Endometrial microvascular endothelial cells (primary cell): Measurements from ENCODE around the gene MRM3. TPM values are rescaled to one million over a fixed set of nuclear protein-coding genes. Genes with fewer than 3 reads are reported as not detected.
"Not testable (repeated sequence)": the region's sequence is repeated elsewhere in the genome, so short reads cannot be mapped to it uniquely, and the experiment has no call there.

ENCODE experiments used
- in situ Hi-C: cut with HindIII; loops from 2 replicates; pipeline ENCODE4 v1.10.0; 2017; ENCODE audit warnings: low sequenced_read_pairs, low pct_unique_long_range_greater_than_20kb; ENCODE audit errors: inconsistent ontology term
- total RNA-seq: library from RNA; depleted of rRNA; stranded (reverse); fragments of >200 nt; gene quantifications from one replicate; pipeline ENCODE4 v1.2.3, GENCODE V29; 2015; ENCODE audit errors: inconsistent ontology term

MRM3 gene
- total RNA-seq, 1 donor from 2014 or later = 29.4 TPM

GRCh38 chr17:806346-806745 is 24.2 kb downstream of the MRM3 start:
- in situ Hi-C loops = no loop called here

GRCh38 chr17:806781-807522 is 24.8 kb downstream of the MRM3 start:
- in situ Hi-C loops = no loop called here

- in situ Hi-C loops = no loop called here
These were observed 25.6 kb downstream of the MRM3 start for GRCh38 chr17:807523-808294.

- in situ Hi-C loops = no loop called here
These were observed 29.1 kb downstream of the MRM3 start for GRCh38 chr17:811051-811784.

- in situ Hi-C loops = no loop called here
These were observed 30.6 kb downstream of the MRM3 start for GRCh38 chr17:812638-813204.

GRCh38 chr17:814371-814770 is 32.2 kb downstream of the MRM3 start:
- in situ Hi-C loops = no loop called here

- in situ Hi-C loops = no loop called here
These were observed 37.1 kb downstream of the MRM3 start for GRCh38 chr17:819251-819650.

- in situ Hi-C loops = no loop called here
These were observed 41.3 kb downstream of the MRM3 start for GRCh38 chr17:823501-823902.

- in situ Hi-C loops = no loop called here
These were observed 42.2 kb downstream of the MRM3 start for GRCh38 chr17:824378-824777.

GRCh38 chr17:825216-825615 is 43.1 kb downstream of the MRM3 start:
- in situ Hi-C loops = no loop called here

GRCh38 chr17:826778-827177 is 44.6 kb downstream of the MRM3 start:
- in situ Hi-C loops = no loop called here

- in situ Hi-C loops = no loop called here
These were observed 46.6 kb downstream of the MRM3 start for GRCh38 chr17:828761-829160.

- in situ Hi-C loops = not testable (repeated sequence)
These were observed 47.5 kb downstream of the MRM3 start for GRCh38 chr17:829614-830013.

GRCh38 chr17:830381-830780 is 48.2 kb downstream of the MRM3 start:
- in situ Hi-C loops = no loop called here

- in situ Hi-C loops = no loop called here
These were observed 48.8 kb downstream of the MRM3 start for GRCh38 chr17:830950-831349.

GRCh38 chr17:834136-834535 is 52.0 kb downstream of the MRM3 start:
- in situ Hi-C loops = no loop called here

- in situ Hi-C loops = no loop called here
These were observed 53.1 kb downstream of the MRM3 start for GRCh38 chr17:835263-835662.

- in situ Hi-C loops = not testable (repeated sequence)
These were observed 53.6 kb downstream of the MRM3 start for GRCh38 chr17:835721-836120.

- in situ Hi-C loops = no loop called here
These were observed 54.0 kb downstream of the MRM3 start for GRCh38 chr17:836151-836550.
